ENCODE measurements around the gene LHX4.

DNA sequence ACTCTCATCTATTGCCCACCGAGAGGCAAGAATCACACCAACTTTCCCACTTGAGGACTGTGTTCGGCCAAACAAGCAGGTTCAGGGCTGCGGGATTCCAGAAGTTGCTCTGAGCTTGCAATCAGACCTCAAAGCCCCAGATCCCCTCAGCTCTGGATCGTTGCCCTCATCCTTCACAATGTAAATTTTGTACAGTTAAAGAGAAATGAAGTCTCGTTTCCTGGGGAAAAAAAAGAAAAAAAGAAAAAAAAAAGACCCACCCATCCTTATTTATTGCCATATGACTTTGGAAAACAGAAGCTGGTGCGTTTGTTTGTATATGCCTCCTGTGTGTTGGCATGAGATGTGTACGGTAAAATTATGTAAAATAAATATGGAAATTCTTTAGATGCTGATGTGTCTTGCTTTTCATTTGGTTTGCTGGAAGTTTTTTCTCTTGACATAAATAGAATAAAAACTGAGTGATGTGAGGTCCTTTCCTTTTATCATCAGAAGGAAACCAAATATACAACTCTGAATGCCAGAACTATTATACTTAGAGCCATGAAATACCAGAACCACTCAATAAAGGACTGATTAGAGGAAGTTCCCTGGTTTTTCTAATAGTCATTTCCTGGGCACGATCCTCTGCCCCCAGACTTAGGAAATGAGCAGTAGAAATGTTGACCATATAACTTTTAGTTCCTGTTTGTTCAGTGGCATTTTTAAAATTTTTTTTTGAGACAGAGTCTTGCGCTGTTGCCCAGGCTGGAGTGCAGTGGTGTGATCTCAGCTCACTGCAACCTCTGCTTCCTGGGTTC, 48.7 kb downstream of the LHX4 start:
- TF ChIP-seq, protein P1, sequence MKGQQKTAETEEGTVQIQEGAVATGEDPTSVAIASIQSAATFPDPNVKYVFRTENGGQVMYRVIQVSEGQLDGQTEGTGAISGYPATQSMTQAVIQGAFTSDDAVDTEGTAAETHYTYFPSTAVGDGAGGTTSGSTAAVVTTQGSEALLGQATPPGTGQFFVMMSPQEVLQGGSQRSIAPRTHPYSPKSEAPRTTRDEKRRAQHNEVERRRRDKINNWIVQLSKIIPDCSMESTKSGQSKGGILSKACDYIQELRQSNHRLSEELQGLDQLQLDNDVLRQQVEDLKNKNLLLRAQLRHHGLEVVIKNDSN (IDR thresholded peaks at IDR 0.05): no peak
- no peak for TF ChIP-seq RAD21 (IDR thresholded peaks at IDR 0.05; ENCODE audit: low read depth)

Data from Ishikawa (cell line).